T47D (cell line): Measurements from ENCODE around the gene ENPP1.
A peak's percentile ranks its signal among the peaks of the same experiment; 100 is the strongest.
"Not testable (repeated sequence)": the region's sequence is repeated elsewhere in the genome, so short reads cannot be mapped to it uniquely, and the experiment has no call there.

Experiments
- DNase-seq, 2 experiments: peaks; one replicate each; pipeline versions ENCODE4 v3.0.0 to v3.0.0-alpha.2; 2011 to 2012; ENCODE audit warnings: low read depth in 1 of 2, low spot score in 1 of 2
- JUND ChIP-seq: IDR thresholded peaks from 2 replicates; pipeline ENCODE4 v1.6.1; 2012; ENCODE audit warnings: low read depth
- in situ Hi-C: cut with HindIII; loops from 2 replicates; pipeline ENCODE4 v1.10.0; 2016; ENCODE audit warnings: low sequenced_read_pairs, low pct_unique_long_range_greater_than_20kb

Gene ENPP1

DNA sequence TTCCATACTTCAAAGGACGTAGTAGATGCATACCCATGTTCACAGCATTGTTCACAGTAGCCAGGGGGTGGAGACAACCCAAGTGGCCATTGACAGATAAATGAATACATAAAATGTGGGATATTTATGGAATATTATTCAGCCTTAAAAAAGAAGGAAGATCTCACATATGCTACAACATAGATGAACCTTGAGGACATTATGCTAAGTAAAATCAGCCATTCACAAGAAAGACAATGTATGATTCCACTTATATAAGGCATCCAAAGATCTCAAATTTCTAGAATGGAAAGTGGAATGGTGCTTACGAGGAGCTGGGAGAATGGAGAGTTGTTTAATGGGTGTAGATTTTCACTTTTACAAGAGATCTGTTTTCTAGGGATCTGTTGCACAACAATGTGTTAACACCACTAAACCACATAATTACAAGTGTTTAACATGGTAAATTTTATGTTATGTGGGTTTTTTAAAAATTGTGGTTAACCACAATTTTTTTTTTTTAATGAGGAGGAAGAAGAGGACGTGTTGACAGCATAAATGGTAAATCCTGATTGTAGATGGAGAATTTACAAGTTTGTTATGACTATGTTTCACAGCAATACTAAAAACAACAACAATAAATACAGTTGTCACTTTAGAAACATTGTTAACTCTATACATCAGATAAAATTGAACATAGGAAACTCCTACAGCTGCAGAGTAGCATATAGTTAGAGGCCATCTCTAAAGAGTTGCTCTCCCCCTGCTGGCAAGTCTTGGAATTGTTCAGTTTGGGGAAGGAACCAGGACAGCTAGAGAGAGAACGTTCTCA, 101.8 kb downstream of the ENPP1 start:
- DNase-seq: peak; percentile 4 to 85
- in situ Hi-C loops: no loop called here
- no peak for TF ChIP-seq JUND

DNA sequence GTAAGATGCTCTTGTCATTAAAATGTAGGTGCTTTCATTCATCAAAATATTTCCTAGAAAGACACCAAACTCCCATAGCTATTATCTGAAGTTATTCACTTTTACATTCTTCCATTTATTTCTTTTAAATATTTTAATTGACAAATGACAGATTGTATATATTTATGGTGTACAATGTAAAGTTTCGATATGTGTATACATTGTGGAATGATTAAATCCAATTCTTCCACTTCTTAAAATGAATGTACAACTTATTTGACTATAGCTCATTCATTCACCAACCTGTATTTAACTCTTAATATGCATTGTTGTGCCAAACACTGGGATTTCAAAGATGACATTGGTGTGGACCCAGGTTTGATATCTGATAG, 102.4 kb downstream of the ENPP1 start:
- no peak for TF ChIP-seq JUND
- in situ Hi-C loops: no loop called here
- no peak for DNase-seq

DNA sequence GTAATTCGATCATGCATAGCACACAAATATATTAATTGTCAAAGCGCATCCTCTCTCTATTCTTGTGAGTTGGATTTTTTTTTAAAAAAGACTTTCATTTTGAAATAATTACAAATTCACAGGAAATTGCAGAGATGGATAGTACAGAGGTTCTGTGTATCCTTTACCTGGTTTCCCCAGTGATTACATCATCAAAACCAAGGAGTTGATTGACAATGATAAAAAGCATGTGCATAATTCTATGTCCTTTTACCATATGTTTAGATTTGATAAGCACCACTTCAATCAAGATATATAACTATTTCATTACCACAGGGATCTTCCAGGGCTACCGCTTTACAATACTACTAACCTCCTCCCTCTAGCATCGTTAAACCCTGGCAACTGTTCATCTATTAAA, 103.1 kb downstream of the ENPP1 start:
- in situ Hi-C loops: no loop called here
- TF ChIP-seq JUND: no peak
- no peak for DNase-seq

DNA sequence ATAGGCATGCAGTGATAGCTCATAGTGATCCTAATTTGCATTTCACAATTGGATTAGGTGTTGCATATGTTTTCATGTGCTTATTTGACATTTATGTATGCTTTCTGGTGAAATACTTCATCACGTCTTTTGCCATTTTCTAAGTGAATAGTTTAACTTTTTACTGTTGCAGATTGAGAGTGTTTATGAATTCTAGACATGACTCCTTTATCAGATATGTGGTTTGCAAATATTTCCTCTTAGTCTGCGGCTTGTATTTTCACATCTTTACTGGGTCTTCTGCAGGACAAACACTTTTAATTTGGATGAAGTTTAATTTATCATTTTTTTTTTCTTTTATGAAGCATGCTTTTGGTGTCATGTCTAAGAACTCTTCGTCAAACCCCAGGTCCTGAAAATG, 104.1 kb downstream of the ENPP1 start:
- TF ChIP-seq JUND: no peak
- in situ Hi-C loops: no loop called here
- DNase-seq: no peak

DNA sequence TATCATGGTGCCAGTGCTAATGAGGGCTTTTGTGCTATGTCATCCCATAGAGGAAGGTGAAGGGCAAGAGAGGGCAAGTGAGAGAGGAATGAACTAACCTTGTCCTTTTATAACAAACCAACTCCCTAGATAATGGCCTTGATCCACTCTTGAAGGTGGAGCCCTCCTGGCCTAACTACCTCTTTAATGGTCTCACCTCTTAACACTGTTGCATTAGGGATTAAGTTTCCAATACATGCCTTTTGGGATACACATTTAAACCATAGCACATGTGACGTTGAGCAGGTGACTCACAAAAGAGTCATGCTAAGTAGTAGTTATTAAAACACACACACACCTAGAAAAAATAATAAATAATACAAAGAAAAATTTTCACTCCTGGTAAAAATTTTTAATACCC, 106.4 kb downstream of the ENPP1 start:
- in situ Hi-C loops: no loop called here
- no peak for DNase-seq
- TF ChIP-seq JUND: no peak

DNA sequence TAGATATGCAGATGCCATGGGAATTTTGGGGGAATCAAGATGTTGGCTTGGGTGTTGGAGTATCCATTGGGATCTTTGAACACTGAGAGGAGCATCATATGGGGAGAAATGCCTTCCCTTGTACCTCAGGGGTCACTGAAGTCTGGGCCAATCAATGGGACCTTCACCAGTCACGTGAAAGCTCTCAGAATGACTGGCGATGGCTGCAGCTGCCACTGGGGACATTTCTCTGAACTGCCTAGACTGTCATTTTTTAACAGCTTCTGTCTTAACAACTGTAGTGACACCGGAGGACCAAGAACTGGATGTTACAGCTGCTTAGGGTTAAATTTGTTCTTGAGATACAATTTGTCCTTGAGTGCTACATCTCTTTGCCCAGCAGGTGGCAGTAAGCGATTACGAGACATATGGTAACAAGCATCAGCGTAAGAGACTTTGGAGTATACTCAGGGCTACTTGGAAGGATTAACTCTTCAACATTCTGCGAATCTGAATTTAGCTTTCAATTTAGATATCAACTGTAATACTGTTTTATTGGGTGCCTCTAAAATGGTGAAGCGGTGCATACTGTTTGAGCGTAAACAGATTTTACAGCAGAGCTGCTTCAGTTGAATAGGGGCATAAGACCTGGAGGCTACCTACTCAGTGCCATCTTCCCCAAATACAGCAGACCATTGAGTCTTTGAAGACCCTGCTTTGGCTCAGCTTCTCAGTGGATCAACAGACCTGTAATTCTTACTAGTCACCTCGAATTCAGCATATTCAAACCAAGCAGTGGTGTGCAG, 107.3 kb downstream of the ENPP1 start:
- in situ Hi-C loops: no loop called here
- TF ChIP-seq JUND: no peak
- peak; percentile 6 to 76 for DNase-seq

DNA sequence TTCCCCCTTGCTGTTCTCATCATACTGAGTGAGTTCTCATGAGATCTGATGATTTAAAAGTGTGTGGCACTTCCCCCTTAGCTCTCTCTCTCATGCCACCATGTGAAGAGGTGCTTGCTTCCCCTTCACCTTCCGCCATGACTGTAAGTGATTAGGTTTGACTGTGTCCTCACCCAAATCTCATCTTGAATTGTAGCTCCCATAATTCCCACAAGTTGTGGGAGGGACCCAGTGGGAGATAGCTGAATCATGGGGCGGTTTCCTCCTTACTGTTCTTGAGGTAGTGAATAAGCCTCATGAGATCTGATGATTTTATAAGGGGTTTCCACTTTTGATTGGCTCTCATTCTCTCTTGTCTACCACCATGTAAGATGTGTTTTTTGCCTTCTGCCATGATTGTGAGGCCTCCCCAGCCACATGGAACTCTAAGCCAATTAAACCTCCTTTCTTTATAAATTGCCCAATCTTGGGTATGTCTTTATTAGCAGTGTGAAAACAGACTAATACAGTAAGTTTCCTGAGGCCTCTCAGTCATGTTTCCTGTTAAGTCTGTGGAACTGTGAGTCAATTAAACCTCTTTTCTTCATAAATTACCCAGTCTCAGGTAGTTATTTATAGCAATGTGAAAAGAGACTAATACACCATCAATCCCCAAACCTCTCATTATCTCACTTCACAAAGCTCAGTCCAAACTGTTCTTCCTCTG, 108.4 kb downstream of the ENPP1 start:
- in situ Hi-C loops, DNase-seq: not testable (repeated sequence)

DNA sequence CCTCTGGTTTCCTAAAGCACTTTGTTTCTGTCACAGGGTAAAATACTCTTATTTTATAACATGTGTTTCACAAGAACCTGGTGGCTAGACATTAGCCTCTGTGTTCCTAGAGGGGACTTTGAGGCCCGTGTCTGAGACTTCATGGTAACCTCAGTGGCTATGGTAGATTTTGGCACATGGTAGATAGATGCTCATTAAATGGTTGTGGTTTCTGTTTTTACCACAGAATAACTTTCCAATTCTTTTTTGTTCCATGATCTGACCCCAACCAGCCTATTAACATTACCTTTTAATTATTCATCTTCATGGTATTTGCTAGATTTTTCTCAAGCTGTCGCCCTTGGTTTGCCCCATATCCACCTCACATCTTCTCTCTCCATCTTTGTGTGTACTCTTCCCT, 109.0 kb downstream of the ENPP1 start:
- no peak for DNase-seq
- TF ChIP-seq JUND: no peak
- in situ Hi-C loops: no loop called here

DNA sequence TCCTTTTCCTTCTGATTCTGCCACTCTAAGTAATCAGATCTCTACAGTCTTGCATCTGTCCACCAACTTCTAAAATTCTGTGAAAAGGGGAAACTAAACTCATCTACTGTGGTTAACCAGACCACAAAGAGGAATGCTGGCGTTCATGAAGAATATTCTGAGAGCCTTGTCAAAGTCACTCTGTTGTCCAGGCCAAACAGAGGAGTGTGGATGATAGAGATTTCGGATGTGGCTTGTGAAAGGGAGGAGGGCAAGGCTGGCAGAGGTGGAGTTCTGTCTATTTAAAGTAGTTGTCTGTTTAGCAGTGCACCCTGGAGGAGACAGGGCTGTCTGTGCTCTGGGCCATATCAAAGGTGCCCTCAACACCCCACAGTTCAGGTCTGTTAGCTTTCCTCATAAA, 109.5 kb downstream of the ENPP1 start:
- in situ Hi-C loops: no loop called here
- no peak for DNase-seq
- TF ChIP-seq JUND: no peak

DNA sequence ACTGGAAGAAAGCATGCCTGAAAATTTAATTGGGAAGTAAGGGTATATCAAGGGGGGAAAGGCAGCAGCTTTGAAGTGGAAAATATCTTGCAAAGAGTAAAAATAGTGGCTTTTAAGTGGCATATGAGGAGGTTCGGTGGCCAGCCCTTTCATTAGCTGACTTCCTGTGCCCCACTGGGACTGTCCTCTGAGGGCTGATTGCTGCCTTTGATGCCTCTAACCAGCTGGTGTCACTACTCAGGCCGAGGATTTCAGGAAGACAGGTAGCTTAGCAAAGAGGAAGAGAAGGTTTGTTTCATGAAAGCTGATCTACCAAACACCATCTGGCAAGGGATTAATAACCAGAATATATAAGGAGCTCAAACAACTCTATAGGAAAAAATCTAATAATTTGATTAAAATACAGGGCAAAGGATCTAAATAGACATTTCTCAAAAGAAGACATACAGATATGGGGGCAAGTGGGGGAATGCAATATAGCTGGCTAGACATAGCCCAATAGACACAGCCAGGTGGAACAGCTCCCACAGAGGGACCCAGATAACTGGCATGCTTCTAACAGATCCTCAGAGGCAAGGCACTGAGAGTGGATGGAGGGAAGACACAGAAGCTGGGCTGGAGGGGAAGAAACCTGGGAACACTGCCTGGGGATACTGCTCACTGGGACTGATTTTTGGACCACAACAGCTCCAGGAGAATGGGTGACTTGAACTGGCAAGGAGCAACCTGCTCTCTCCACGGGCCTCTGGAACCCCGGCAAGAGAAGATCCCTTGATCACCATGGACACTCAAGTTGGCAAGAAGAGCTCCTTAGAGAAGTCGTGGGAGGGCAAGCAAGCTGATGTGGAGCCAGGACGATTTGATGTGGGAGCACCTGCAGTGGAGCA, 110.2 kb downstream of the ENPP1 start:
- no peak for TF ChIP-seq JUND
- in situ Hi-C loops: no loop called here
- no peak for DNase-seq

DNA sequence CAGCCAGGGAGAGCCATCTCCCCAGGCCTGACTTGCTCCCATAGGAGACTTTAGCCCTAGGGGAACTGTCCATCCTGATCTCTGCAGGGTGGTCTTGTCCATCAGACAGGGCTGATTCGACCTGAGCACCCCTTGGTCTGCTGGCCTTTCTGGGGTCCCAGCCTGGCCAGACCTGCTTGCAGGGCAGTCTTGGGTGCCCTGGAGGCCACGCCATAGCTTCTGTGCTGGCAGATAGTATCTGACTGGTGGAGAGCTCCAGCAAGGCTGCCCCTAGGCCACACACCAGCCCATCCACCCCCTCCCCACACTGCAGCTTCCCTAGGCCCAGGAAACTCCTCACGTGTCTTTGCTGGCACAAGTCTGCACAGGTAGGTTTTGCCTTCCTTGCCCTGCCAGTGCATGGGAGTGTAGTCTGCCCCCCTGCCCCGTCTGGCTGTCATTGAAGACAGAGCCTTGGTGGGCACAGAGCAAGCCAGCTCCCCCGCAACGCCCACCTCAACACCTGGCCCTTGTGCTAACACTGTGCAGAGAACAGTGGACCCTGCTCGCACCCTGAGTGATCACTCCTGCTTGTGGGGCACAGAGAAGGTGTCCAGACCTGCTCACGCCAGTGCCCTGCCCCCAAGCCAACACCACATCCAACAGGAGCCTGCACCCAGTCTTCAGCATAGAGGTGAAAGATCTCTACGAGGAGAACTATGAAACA, 111.0 kb downstream of the ENPP1 start:
- in situ Hi-C loops: no loop called here
- no peak for DNase-seq
- no peak for TF ChIP-seq JUND

DNA sequence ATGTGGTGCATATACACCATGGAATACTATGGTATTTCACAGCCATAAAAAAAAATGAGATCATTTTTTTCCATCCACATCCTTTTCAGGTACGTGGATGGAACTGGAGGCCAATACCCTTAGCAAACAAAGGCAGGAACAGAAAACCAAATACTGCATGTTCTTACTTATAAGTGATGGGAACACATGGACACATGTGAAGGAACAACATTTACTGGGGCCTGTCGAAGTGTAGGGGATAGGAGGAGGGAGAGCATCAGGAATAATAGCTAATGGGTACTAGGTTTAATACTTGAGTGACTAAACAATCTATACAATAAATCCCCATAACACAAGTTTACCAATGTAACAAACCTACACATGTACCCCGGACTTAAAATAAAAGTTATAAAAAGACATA, 112.8 kb downstream of the ENPP1 start:
- in situ Hi-C loops: no loop called here
- TF ChIP-seq JUND: no peak
- no peak for DNase-seq
